Nephron progenitor cell (in vitro differentiated cells): ENCODE results near the gene SH3BP4.

Experiments
- DNase-seq: peaks from one replicate; pipeline ENCODE4 v3.0.0; 2021
- H3K27ac Mint-ChIP-seq: 2 replicates; pipeline ENCODE4 v1.8.0; 2021; ENCODE audit warnings: mild to moderate bottlenecking, moderate library complexity, mixed read lengths
- H3K27me3 Mint-ChIP-seq: 2 replicates; pipeline ENCODE4 v1.8.0; 2021; ENCODE audit warnings: mild to moderate bottlenecking, low read depth, mixed read lengths; ENCODE audit not compliant: poor library complexity
- H3K36me3 Mint-ChIP-seq: 2 replicates; pipeline ENCODE4 v1.8.0; 2021; ENCODE audit warnings: low read depth, mixed read lengths
- H3K4me1 Mint-ChIP-seq: 2 replicates; pipeline ENCODE4 v1.8.0; 2021; ENCODE audit warnings: mixed read lengths
- H3K4me3 Mint-ChIP-seq: 2 replicates; pipeline ENCODE4 v1.8.0; 2021; ENCODE audit warnings: mild to moderate bottlenecking, moderate library complexity, mixed read lengths
- H3K9me3 Mint-ChIP-seq: 2 replicates; pipeline ENCODE4 v1.8.0; 2021; ENCODE audit warnings: mild to moderate bottlenecking, moderate library complexity, mixed read lengths
- CTCF ChIP-seq: fragments of 200-600 bp; sonication (generic); IDR thresholded peaks from 2 replicates; pipeline ENCODE4 v1.5.0; 2021; ENCODE audit warnings: antibody characterized with exemption

Gene SH3BP4

DNA sequence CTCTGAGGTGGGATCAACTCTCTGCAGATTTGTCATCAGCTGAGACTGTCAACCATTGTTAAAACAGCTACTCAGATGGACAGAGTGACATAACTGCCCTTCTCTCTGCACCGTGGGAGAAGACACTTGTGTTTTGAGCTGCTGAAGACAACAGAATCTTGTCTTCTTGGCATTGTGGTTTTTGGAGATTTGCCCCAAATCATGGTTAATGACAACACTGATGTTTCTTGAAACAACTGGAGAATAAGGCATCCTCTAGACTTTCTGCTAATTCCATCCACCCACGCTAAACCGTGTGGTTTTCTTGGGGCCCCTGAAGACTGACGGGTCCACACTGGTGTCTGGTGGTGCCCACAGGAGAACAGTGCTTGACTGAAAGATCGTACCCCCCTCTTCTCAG lies 39.5 kb downstream of the SH3BP4 start:
- no peak for TF ChIP-seq CTCF
- peaks cover 35% of the 10 kb centered on the region for H3K4me1 Mint-ChIP-seq
- H3K27ac Mint-ChIP-seq = no peak overlapping the region
- peaks cover 63% of the 10 kb centered on the region for H3K36me3 Mint-ChIP-seq
- no peak overlapping the region for H3K4me3 Mint-ChIP-seq
- no peak for DNase-seq
- no peaks in the 10 kb centered on the region for H3K27me3 Mint-ChIP-seq
- H3K9me3 Mint-ChIP-seq = peaks cover 11% of the 10 kb centered on the region

DNA sequence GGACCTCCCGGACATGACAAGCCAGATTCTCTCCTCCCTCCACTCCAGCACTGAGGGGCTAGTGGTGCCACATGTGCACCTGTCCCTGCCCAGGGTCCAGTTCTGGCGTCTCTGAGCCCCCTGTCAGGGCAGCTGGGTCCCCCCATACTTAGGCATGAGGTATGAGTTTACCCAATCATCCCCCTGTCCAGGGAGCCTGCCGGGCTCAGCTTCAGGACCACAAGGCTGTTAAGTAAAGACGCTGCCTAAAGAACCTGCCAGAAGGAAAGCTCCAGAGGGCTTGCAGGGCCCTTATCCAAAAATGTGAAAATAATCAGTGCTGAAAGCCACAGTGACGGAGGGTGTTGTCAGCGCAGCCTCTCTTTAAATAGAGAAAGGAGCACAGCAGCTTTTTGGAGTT lies 40.0 kb downstream of the SH3BP4 start:
- no peak for TF ChIP-seq CTCF
- H3K9me3 Mint-ChIP-seq = peaks cover 11% of the 10 kb centered on the region
- peaks cover 36% of the 10 kb centered on the region for H3K4me1 Mint-ChIP-seq
- no peak for DNase-seq
- peaks cover 63% of the 10 kb centered on the region for H3K36me3 Mint-ChIP-seq
- no peaks in the 10 kb centered on the region for H3K27me3 Mint-ChIP-seq
- peak overlapping the region; percentile 68 for H3K27ac Mint-ChIP-seq
- no peak overlapping the region for H3K4me3 Mint-ChIP-seq

- H3K27me3 Mint-ChIP-seq = no peaks in the 10 kb centered on the region
- peaks cover 40% of the 10 kb centered on the region for H3K4me1 Mint-ChIP-seq
- no peak for TF ChIP-seq CTCF
- peak overlapping the region; percentile 68 for H3K27ac Mint-ChIP-seq
- H3K4me3 Mint-ChIP-seq = no peak overlapping the region
- no peak for DNase-seq
- peaks cover 61% of the 10 kb centered on the region for H3K36me3 Mint-ChIP-seq
- H3K9me3 Mint-ChIP-seq = peaks cover 11% of the 10 kb centered on the region
These were observed 40.4 kb downstream of the SH3BP4 start for GRCh38 chr2:234992196-234992595.

DNA sequence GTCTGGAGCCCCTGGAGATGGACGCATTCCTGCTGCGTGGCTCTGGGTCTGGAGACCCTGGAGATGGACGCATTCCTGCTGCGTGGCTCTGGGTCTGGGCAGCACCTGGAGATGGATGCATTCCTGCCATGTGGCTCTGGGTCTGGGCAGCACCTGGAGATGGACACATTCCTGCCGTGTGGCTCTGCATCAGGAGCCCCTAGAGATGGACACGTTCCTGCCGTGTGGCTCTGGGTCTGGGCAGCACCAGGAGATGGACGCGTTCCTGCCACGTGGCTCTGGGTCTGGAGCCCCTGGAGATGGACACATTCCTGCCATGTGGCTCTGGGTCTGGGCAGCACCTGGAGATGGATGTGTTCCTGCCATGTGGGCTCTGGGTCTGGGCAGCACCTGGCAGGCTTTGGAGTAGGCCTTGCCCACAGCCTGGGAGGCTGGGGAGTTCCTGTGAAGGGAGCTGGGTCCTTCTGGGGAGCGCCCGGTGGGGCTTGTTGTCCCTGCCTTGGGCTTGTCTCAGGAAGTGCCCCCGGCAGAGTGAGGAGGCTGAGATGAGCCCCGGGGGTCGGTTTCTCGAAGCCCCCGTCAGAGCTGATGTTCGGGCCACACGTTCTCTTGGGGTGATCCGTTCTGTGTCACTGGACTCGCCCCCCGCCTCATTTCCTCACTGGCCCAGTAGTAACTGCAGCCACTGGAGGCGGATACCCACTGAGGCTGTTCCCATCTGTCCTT lies 41.0 kb downstream of the SH3BP4 start:
- no peaks in the 10 kb centered on the region for H3K27me3 Mint-ChIP-seq
- H3K4me1 Mint-ChIP-seq = peaks cover 44% of the 10 kb centered on the region
- no peak for TF ChIP-seq CTCF
- H3K4me3 Mint-ChIP-seq = no peak overlapping the region
- H3K9me3 Mint-ChIP-seq = peaks cover 11% of the 10 kb centered on the region
- peak overlapping the region; percentile 67 for H3K27ac Mint-ChIP-seq
- DNase-seq = no peak
- H3K36me3 Mint-ChIP-seq = peaks cover 55% of the 10 kb centered on the region

DNA sequence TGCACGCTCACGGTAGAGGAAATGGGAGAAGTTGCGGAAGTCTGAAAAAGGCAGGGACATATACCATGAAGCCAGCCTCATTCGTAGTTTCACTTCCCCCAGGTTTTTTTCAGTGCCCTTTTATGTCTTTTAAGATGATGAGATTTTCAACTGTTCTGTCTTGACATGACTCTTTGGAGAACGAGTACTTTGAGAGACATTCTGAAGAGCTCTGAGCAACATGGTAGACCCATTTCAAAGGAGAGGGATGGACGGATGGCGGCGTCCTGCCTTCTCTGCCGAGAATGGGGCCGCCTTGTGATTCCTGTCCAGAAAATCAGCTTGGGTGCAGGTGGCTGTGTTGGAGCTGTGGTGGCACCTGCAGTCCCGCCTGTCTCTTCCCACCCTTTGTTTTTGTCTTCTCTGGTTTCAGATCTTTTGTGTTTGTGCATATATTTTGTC lies 41.7 kb downstream of the SH3BP4 start:
- no peaks in the 10 kb centered on the region for H3K27me3 Mint-ChIP-seq
- peaks cover 11% of the 10 kb centered on the region for H3K9me3 Mint-ChIP-seq
- no peak for TF ChIP-seq CTCF
- no peak for DNase-seq
- H3K4me1 Mint-ChIP-seq = peaks cover 50% of the 10 kb centered on the region
- peak overlapping the region; percentile 67 for H3K27ac Mint-ChIP-seq
- H3K4me3 Mint-ChIP-seq = no peak overlapping the region
- H3K36me3 Mint-ChIP-seq = peaks cover 55% of the 10 kb centered on the region
